ENCODE measurements around the gene MARCHF3.
"Not testable (repeated sequence)": the region's sequence is repeated elsewhere in the genome, so short reads cannot be mapped to it uniquely, and the experiment has no call there.

The MARCHF3 gene

GRCh38 chr5:127026166-127026565, 4.2 kb downstream of the MARCHF3 start:
- Histone ChIP-seq H3K4me1 (ENCODE audit: control insufficient read depth, insufficient read depth, low read length) (peaks cover 17% of the 10 kb centered on the region), H3K9me3 (ENCODE audit: control insufficient read depth, insufficient read depth, low read depth, low read length) (no peaks in the 10 kb centered on the region), H3K27ac (ENCODE audit: low read depth, low read length) (no peak overlapping the region), H3K27me3 (ENCODE audit: control insufficient read depth, insufficient read depth, low read length) (peaks cover 21% of the 10 kb centered on the region), H3K9ac (ENCODE audit: low read length) (no peak overlapping the region), H3K36me3 (ENCODE audit: control insufficient read depth, insufficient read depth, low read length) (no peaks in the 10 kb centered on the region), H3K4me3 (ENCODE audit: low read depth, low read length) (no peak overlapping the region)

GRCh38 chr5:127025467-127025866, 4.9 kb downstream of the MARCHF3 start:
- Histone ChIP-seq H3K4me1 (ENCODE audit: control insufficient read depth, insufficient read depth, low read length) (peaks cover 17% of the 10 kb centered on the region), H3K9me3 (ENCODE audit: control insufficient read depth, insufficient read depth, low read depth, low read length) (no peaks in the 10 kb centered on the region), H3K27ac (ENCODE audit: low read depth, low read length) (no peak overlapping the region), H3K9ac (ENCODE audit: low read length) (no peak overlapping the region), H3K27me3 (ENCODE audit: control insufficient read depth, insufficient read depth, low read length) (peaks cover 18% of the 10 kb centered on the region), H3K4me3 (ENCODE audit: low read depth, low read length) (no peak overlapping the region), H3K36me3 (ENCODE audit: control insufficient read depth, insufficient read depth, low read length) (no peaks in the 10 kb centered on the region)

- Histone ChIP-seq H3K4me1 (ENCODE audit: control insufficient read depth, insufficient read depth, low read length) (peaks cover 17% of the 10 kb centered on the region), H3K27ac (ENCODE audit: low read depth, low read length) (no peak overlapping the region), H3K27me3 (ENCODE audit: control insufficient read depth, insufficient read depth, low read length) (peaks cover 14% of the 10 kb centered on the region), H3K9ac (ENCODE audit: low read length) (no peak overlapping the region), H3K9me3 (ENCODE audit: control insufficient read depth, insufficient read depth, low read depth, low read length) (no peaks in the 10 kb centered on the region), H3K4me3 (ENCODE audit: low read depth, low read length) (no peak overlapping the region), H3K36me3 (ENCODE audit: control insufficient read depth, insufficient read depth, low read length) (no peaks in the 10 kb centered on the region)
Observed at GRCh38 chr5:127024821-127025220, 5.5 kb downstream of the MARCHF3 start.

GRCh38 chr5:127023552-127024191, 6.7 kb downstream of the MARCHF3 start:
- H3K9ac ChIP-seq (ENCODE audit: low read length); H3K9me3 ChIP-seq (ENCODE audit: control insufficient read depth, insufficient read depth, low read depth, low read length); H3K27ac ChIP-seq (ENCODE audit: low read depth, low read length); H3K27me3 ChIP-seq (ENCODE audit: control insufficient read depth, insufficient read depth, low read length); H3K4me3 ChIP-seq (ENCODE audit: low read depth, low read length); H3K36me3 ChIP-seq (ENCODE audit: control insufficient read depth, insufficient read depth, low read length): not testable (repeated sequence)
- peaks cover 10% of the 10 kb centered on the region for H3K4me1 ChIP-seq (ENCODE audit: control insufficient read depth, insufficient read depth, low read length)

GRCh38 chr5:127022846-127023245, 7.5 kb downstream of the MARCHF3 start:
- peaks cover 10% of the 10 kb centered on the region for H3K4me1 ChIP-seq (ENCODE audit: control insufficient read depth, insufficient read depth, low read length)
- no peaks in the 10 kb centered on the region for H3K36me3 ChIP-seq (ENCODE audit: control insufficient read depth, insufficient read depth, low read length)
- no peak overlapping the region for H3K4me3 ChIP-seq (ENCODE audit: low read depth, low read length)
- H3K9me3 ChIP-seq (ENCODE audit: control insufficient read depth, insufficient read depth, low read depth, low read length), result no peaks in the 10 kb centered on the region
- no peak overlapping the region for H3K9ac ChIP-seq (ENCODE audit: low read length)
- no peaks in the 10 kb centered on the region for H3K27me3 ChIP-seq (ENCODE audit: control insufficient read depth, insufficient read depth, low read length)
- H3K27ac ChIP-seq (ENCODE audit: low read depth, low read length), result no peak overlapping the region

GRCh38 chr5:127019928-127020327, 10.4 kb downstream of the MARCHF3 start:
- Histone ChIP-seq H3K9ac (ENCODE audit: low read length) (no peak overlapping the region), H3K27me3 (ENCODE audit: control insufficient read depth, insufficient read depth, low read length) (no peaks in the 10 kb centered on the region), H3K36me3 (ENCODE audit: control insufficient read depth, insufficient read depth, low read length) (no peaks in the 10 kb centered on the region), H3K9me3 (ENCODE audit: control insufficient read depth, insufficient read depth, low read depth, low read length) (no peaks in the 10 kb centered on the region), H3K4me1 (ENCODE audit: control insufficient read depth, insufficient read depth, low read length) (no peaks in the 10 kb centered on the region), H3K4me3 (ENCODE audit: low read depth, low read length) (no peak overlapping the region), H3K27ac (ENCODE audit: low read depth, low read length) (no peak overlapping the region)

- H3K9me3 ChIP-seq (ENCODE audit: control insufficient read depth, insufficient read depth, low read depth, low read length); H3K9ac ChIP-seq (ENCODE audit: low read length); H3K27ac ChIP-seq (ENCODE audit: low read depth, low read length); H3K36me3 ChIP-seq (ENCODE audit: control insufficient read depth, insufficient read depth, low read length); H3K4me3 ChIP-seq (ENCODE audit: low read depth, low read length); H3K27me3 ChIP-seq (ENCODE audit: control insufficient read depth, insufficient read depth, low read length); H3K4me1 ChIP-seq (ENCODE audit: control insufficient read depth, insufficient read depth, low read length): not testable (repeated sequence)
Observed at GRCh38 chr5:127016722-127017121, 13.6 kb downstream of the MARCHF3 start.

- Histone ChIP-seq H3K9me3 (ENCODE audit: control insufficient read depth, insufficient read depth, low read depth, low read length) (no peaks in the 10 kb centered on the region), H3K4me1 (ENCODE audit: control insufficient read depth, insufficient read depth, low read length) (peaks cover 6% of the 10 kb centered on the region; the same call in 1 of the 2 replicates), H3K27ac (ENCODE audit: low read depth, low read length) (no peak overlapping the region), H3K36me3 (ENCODE audit: control insufficient read depth, insufficient read depth, low read length) (no peaks in the 10 kb centered on the region), H3K4me3 (ENCODE audit: low read depth, low read length) (no peak overlapping the region), H3K9ac (ENCODE audit: low read length) (no peak overlapping the region), H3K27me3 (ENCODE audit: control insufficient read depth, insufficient read depth, low read length) (no peaks in the 10 kb centered on the region)
Observed at GRCh38 chr5:127015716-127016115, 14.6 kb downstream of the MARCHF3 start.

GRCh38 chr5:127014573-127014972, 15.8 kb downstream of the MARCHF3 start:
- H3K9me3 ChIP-seq (ENCODE audit: control insufficient read depth, insufficient read depth, low read depth, low read length), result no peaks in the 10 kb centered on the region
- no peak overlapping the region for H3K4me3 ChIP-seq (ENCODE audit: low read depth, low read length)
- H3K4me1 ChIP-seq (ENCODE audit: control insufficient read depth, insufficient read depth, low read length), result peaks cover 8% of the 10 kb centered on the region
- H3K27me3 ChIP-seq (ENCODE audit: control insufficient read depth, insufficient read depth, low read length), result no peaks in the 10 kb centered on the region
- H3K9ac ChIP-seq (ENCODE audit: low read length), result no peak overlapping the region
- H3K36me3 ChIP-seq (ENCODE audit: control insufficient read depth, insufficient read depth, low read length), result no peaks in the 10 kb centered on the region
- no peak overlapping the region for H3K27ac ChIP-seq (ENCODE audit: low read depth, low read length)

GRCh38 chr5:127013407-127013806, 17.0 kb downstream of the MARCHF3 start:
- H3K9ac ChIP-seq (ENCODE audit: low read length), result no peak overlapping the region
- H3K4me3 ChIP-seq (ENCODE audit: low read depth, low read length), result no peak overlapping the region
- no peaks in the 10 kb centered on the region for H3K27me3 ChIP-seq (ENCODE audit: control insufficient read depth, insufficient read depth, low read length)
- H3K9me3 ChIP-seq (ENCODE audit: control insufficient read depth, insufficient read depth, low read depth, low read length), result no peaks in the 10 kb centered on the region
- peaks cover 11% of the 10 kb centered on the region for H3K4me1 ChIP-seq (ENCODE audit: control insufficient read depth, insufficient read depth, low read length)
- H3K27ac ChIP-seq (ENCODE audit: low read depth, low read length), result no peak overlapping the region
- H3K36me3 ChIP-seq (ENCODE audit: control insufficient read depth, insufficient read depth, low read length), result no peaks in the 10 kb centered on the region

- Histone ChIP-seq H3K9ac (ENCODE audit: low read length) (no peak overlapping the region), H3K36me3 (ENCODE audit: control insufficient read depth, insufficient read depth, low read length) (no peaks in the 10 kb centered on the region), H3K27me3 (ENCODE audit: control insufficient read depth, insufficient read depth, low read length) (no peaks in the 10 kb centered on the region), H3K9me3 (ENCODE audit: control insufficient read depth, insufficient read depth, low read depth, low read length) (no peaks in the 10 kb centered on the region), H3K4me1 (ENCODE audit: control insufficient read depth, insufficient read depth, low read length) (peaks cover 11% of the 10 kb centered on the region), H3K4me3 (ENCODE audit: low read depth, low read length) (no peak overlapping the region), H3K27ac (ENCODE audit: low read depth, low read length) (no peak overlapping the region)
Observed at GRCh38 chr5:127012916-127013315, 17.4 kb downstream of the MARCHF3 start.
